ENCODE measurements around the gene INPP5A.

Gene INPP5A

GRCh38 chr10:132601567-132601966 is 64.0 kb downstream of the INPP5A start:
- DNase-seq, result no peak

- no peak for DNase-seq
These were observed 65.0 kb downstream of the INPP5A start for GRCh38 chr10:132602614-132603013.

DNA sequence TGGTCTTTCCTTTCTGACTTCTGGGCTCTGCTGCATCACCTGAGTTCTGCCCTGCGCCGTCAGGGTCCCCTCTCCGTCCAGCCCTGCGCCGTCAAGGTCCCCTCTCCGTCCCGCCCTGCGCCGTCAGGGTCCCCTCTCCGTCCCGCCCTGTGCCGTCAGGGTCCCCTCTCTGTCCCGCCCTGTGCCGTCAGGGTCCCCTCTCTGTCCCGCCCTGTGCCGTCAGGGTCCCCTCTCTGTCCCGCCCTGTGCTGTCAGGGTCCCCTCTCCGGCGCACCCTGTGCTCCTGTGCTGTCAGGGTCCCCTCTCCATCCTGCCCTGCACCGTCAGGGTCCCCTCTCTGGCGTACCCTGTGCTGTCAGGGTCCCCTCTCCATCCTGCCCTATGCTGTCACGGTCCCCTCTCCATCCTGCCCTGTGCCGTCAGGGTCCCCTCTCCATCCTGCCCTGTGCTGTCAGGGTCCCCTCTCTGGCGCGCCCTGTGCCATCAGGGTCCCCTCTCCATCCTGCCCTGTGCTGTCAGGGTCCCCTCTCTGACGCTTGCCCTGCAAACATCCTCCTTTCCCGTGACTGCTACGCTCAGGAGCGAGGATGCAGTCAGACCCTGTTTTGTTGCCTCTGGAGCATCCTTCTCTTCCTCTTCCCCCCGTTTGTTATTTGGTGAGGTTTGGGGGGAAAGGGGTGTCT is 66.4 kb downstream of the INPP5A start:
- DNase-seq, result no peak

DNA sequence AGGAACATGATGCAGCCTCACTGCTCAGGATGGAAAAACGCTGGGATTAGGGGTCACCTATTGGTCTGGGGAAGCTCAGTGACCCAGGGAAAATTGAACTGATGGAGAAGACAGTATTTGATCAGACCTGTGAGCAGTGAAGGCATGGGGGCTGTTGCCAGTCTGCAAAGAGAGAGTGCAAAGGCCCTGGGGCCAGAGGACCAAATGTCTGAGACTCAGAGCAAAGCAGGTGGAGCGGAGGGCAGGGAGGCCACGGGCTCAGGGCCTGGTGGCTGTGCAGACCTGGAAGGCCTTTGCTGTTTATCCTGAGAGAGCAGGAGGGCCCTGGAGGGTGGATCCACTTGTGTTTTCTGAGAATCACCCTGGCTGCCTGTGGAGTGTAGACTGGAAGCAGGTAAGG is 67.1 kb downstream of the INPP5A start:
- no peak for DNase-seq

DNA sequence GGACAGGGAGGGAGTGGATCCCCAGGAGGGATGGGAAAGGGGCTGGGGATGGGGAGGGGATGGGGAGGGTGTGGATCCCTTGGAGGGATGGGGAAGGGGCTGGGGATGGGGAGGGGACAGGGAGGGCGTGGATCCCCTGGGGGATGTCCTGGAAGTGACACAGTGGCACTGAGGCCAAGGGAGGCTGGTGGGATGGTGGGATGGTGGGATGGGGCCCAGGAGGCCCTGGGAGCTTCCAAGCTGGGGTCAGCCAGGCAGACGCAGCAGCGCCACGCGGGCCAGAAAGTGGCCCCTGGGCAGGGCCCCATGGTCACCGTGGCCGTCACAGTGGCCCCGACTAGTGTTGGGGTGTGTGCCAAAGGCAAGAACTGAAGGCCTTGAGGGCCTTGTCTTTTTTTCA is 67.8 kb downstream of the INPP5A start:
- DNase-seq, result no peak

DNA sequence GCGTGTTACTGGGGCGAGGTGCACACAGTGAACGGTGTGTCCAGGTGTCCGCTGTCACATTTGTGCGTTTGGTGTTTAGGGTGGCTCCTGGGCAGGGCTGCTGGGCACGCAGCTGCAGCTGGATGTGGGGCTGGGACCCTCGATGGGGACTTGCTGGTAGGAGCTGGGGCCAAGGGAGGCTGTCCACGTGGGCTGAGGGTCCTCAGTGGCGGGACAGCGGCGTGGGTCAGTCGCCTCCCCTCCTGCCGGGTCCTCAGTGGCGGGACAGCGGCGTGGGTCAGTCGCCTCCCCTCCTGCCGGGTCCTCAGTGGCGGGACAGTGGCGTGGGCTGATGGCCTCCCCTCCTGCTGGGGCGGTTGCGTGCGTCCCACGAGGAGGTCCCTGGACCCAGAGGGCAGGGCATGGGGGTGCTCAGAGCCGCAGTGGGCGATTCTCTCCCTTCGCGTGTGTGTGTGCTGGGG is 68.5 kb downstream of the INPP5A start:
- DNase-seq, result no peak

DNA sequence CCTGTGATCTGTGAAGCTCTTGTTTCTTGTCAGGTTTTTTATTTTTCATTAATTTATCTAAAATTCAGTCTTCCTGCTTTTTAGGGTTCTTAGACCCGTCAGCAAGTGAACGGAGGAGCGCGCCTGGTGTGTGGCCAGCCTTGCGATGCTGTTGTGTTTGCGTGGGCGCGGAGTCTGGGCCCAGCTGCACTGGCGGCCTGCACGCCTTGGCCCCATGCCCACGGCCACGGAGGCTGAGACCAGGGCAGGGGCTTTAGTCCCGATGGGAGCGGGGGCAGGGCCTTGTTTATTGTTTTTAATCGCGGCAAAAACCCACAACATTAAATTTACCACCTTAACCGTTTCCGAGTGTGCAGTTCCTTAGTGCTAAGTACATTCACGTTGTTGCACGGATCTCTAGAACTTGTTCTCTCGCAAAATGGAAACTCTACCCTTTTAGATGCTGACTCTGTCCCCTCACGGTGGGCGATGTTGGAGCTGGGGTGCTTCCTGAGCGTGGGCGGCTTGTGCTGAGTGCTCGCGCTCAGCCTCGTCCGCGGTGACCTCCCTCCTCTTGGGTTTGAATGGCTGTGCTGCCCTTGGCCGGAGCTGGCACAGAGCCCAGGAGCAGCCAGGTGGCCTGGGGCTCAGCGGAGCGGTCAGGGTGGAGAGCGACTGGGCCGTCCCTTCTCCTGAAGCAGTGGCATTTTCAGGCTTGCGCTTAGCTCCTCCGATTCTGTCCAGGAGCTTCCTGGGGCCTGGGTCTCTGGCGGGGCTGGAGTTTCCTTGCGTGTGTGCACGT is 69.1 kb downstream of the INPP5A start:
- no peak for DNase-seq

GRCh38 chr10:132607491-132607890 is 69.9 kb downstream of the INPP5A start:
- DNase-seq, result no peak

GRCh38 chr10:132607961-132608495 is 70.4 kb downstream of the INPP5A start:
- DNase-seq, result no peak

- no peak for DNase-seq
These were observed 71.1 kb downstream of the INPP5A start for GRCh38 chr10:132608511-132609195.

GRCh38 chr10:132609211-132609610 is 71.6 kb downstream of the INPP5A start:
- DNase-seq, result no peak

- no peak for DNase-seq
These were observed 72.6 kb downstream of the INPP5A start for GRCh38 chr10:132610071-132610701.

- DNase-seq, result no peak
These were observed 73.7 kb downstream of the INPP5A start for GRCh38 chr10:132611026-132611910.

GRCh38 chr10:132611986-132612385 is 74.4 kb downstream of the INPP5A start:
- no peak for DNase-seq

DNA sequence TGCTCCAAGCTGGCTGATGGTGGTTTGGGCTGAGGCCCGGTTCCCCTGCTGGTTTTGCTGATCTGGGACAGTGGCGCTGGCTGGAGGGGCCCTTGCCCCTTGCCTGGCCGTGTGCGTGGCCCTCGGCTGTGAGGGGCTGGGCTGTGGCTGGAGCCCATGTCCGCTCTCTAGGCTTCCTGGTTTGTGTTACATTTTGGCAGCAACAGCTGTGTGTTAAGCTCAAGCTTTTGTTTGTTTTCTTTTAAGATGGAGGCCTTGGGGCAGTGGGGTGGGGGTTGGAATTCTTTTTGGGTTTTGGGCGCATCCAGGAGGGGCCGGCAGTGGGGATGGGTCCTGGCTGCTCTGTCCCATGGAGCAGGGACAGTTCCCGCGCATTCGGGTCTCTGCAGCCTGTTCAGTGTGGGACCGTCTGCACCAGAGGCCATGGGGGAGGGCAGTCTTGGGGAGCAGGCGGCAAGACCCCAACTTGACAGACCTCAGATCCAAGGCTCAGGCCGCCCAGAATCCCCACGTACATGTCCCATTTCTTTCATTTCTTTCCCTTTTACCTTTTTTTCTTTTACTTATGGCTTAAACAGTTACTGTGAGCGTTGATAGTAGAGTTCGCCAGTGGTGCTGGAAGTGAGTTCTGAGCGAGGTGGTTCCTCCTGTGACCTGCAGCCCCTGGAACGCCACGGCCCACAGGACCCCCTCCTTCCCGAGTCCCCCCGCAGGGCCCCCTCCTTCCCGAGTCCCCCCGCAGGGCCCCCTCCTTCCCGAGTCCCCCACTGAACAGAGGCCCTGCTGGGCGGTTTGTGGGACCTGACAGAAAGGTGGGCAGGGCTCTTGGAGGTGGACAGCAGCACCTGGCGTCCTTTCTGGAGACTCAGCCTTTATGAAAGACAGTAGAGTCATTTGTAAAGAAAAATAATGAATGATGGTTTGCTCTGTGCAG is 75.3 kb downstream of the INPP5A start:
- DNase-seq, result no peak

GRCh38 chr10:132613566-132614348 is 76.2 kb downstream of the INPP5A start:
- DNase-seq, result no peak

DNA sequence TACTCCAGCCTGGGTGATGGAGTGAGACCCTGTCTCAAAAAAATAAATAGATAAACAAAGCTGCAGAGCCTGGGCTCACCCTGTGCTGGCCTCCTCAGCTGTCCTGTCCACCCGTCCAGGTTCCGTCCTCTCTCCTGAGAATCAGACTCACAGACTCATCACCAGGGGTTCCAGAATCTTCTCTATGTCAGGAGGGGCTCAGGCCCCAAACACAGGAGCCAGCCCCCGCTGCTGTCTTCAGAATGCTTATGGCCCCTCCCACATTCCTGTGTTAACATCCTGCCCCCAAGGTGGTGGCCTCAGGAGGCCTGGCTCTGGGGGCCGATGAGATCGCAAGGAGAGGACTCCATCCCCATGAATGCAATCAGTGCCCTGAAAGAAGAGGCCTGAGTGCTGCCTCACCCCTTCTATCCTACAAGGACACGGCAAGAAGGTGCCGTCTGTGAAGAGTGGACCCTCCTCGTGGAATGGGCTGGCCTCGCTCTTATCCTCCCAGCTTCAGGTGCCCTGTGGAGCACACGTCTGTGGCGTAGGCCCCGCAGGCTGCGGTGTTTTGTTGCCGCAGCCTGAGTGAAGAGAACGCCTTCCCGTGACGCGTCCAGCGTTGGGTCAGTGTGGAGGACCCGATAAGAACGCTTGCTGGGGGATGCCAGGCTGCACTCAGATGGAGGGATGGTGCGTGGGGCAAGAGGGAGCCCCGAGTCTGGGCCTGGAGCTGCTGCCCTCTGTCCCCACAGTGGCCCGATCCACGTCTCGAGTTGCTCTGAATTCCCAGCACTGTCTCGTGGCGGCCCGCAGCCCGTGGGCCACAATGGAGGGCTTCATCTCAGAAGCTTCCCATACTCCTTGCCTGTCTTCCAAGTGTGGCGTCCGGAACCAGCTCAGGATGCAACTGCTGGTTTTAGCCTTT is 77.1 kb downstream of the INPP5A start:
- DNase-seq, result no peak

- DNase-seq, result no peak
These were observed 78.0 kb downstream of the INPP5A start for GRCh38 chr10:132615341-132616169.

Data from CD4-positive, alpha-beta T cell treated with Interleukin-6 for 4 hours (primary cell).